Activated CD4-positive, alpha-beta T cell treated with anti-CD3 and anti-CD28 coated beads for 36 hours (primary cell): ENCODE measurements around the gene FAM217B. TPM values are rescaled to one million over a fixed set of nuclear protein-coding genes. Genes with fewer than 3 reads are reported as not detected.

Experiments used
- ATAC-seq: fragments of 200-7000 bp; cut with Tn5 transposase; one replicate; pipeline ENCODE4 v1.10.0; 2021; ENCODE audit warnings: mild to moderate bottlenecking, moderate library complexity
- CTCF ChIA-PET: fragments of 350-600 bp; sonication (Branson Sonifier 250); formaldehyde crosslinking; loops from one replicate; lab custom pipeline; 2021; ENCODE audit warnings: antibody characterized with exemption; lab: Charles Lee
- POLR2A ChIA-PET: fragments of 350-600 bp; sonication (Branson Sonifier 250); formaldehyde crosslinking; loops from one replicate; lab custom pipeline; 2021; ENCODE audit warnings: antibody characterized with exemption, inconsistent platforms; lab: Charles Lee
- DNase-seq: peaks from one replicate; pipeline ENCODE4 v3.0.0-alpha.2; 2020
- H3K27ac Mint-ChIP-seq: one replicate; pipeline ENCODE4 v1.8.0; 2021; ENCODE audit warnings: mixed read lengths
- H3K27me3 Mint-ChIP-seq: one replicate; pipeline ENCODE4 v1.8.0; 2021; ENCODE audit warnings: mixed read lengths
- H3K36me3 Mint-ChIP-seq: one replicate; pipeline ENCODE4 v1.8.0; 2021; ENCODE audit warnings: low read depth, mixed read lengths
- H3K4me1 Mint-ChIP-seq: one replicate; pipeline ENCODE4 v1.8.0; 2021; ENCODE audit warnings: mixed read lengths
- H3K4me3 Mint-ChIP-seq: one replicate; pipeline ENCODE4 v1.8.0; 2021; ENCODE audit warnings: mild to moderate bottlenecking, moderate library complexity, mixed read lengths
- H3K9me3 Mint-ChIP-seq: one replicate; pipeline ENCODE4 v1.8.0; 2021; ENCODE audit warnings: low read depth, mixed read lengths
- intact Hi-C, 2 experiments: fragments of 100-400 bp; cut with DNase I in 1 of 2; cut with micrococcal nuclease in 1 of 2; formaldehyde crosslinking; loops; one replicate each; pipeline versions ENCODE4 v1.14.2 to v1.15.1; 2022 to 2024; cut with DNase I, micrococcal nuclease
- total RNA-seq, 2 experiments: library from RNA; stranded (reverse); gene quantifications; one replicate each; pipeline ENCODE4 v1.2.3, GENCODE V29; 2021

FAM217B gene, protein sequence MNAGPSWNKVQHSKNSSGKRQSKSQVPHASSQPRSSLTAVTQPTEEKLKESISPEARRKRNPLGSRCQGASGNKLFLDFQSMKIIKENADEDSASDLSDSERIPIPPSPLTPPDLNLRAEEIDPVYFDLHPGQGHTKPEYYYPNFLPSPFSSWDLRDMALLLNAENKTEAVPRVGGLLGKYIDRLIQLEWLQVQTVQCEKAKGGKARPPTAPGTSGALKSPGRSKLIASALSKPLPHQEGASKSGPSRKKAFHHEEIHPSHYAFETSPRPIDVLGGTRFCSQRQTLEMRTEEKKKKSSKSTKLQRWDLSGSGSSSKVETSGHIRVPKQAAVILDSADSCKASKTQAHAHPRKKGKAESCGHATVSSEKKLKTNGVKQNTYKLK
- 10 to 100 TPM; 25.6 to 33.2 TPM for total RNA-seq

GRCh38 chr20:59940129-59940955 is at the start of gene FAM217B, which contains the start of gene PPP1R3D:
Gene FAM217B (plus strand): TSS chr20:59940389. CDS start chr20:59943944, 3,555 bp downstream.
Gene PPP1R3D (minus strand): TSS chr20:59940305. CDS start chr20:59939931, 374 bp downstream.
- peaks cover 36% of the 10 kb centered on the region for H3K4me1 Mint-ChIP-seq
- POLR2A ChIA-PET: interaction anchor here (1.0 kb wide), 1 partner anchor 80 kb away, joined by 6 read pairs; no protein-coding TSS in a partner anchor
- peaks cover 18% of the 10 kb centered on the region for H3K36me3 Mint-ChIP-seq
- CTCF ChIA-PET: interaction anchor here (0.5 to 1.7 kb wide), 14 partner anchors 8 to 1657 kb away, joined by 3 to 6 read pairs (median 3); no protein-coding TSS in a partner anchor
- no peaks in the 10 kb centered on the region for H3K9me3 Mint-ChIP-seq
- peak within 1 kb of the TSS; percentile 90 for H3K4me3 Mint-ChIP-seq
- intact Hi-C loops: loop anchor here (1.0 to 10.0 kb wide), 5 partner anchors 8 to 1048 kb away; no protein-coding TSS in a partner anchor
- H3K27ac Mint-ChIP-seq: peak within 1 kb of the TSS; percentile 95
- ATAC-seq (peak; percentile 95), DNase-seq (peak; percentile 95)
- H3K27me3 Mint-ChIP-seq: no peaks in the 10 kb centered on the region

DNA sequence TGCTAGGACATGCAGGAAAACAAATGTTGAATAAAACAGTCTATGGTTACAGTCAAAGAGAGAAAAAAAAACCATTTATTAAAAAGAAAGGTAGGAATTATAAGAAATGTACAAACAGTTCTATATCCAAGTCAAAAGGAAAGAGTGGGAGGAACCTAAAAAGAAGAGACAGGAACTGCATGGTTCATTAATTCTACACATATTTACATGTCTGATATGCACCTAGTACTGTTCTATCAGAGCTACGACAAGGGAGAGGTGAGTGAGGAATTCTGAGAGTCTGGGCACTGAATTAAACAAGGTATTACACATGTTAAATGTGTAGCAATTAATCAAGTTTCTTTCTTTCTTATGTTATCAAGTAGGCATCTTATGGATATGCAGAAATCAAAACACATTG is 48.6 kb upstream of the FAM217B start:
- Mint-ChIP-seq H3K27me3 (no peaks in the 10 kb centered on the region), H3K9me3 (no peaks in the 10 kb centered on the region), H3K4me3 (no peak overlapping the region), H3K36me3 (no peaks in the 10 kb centered on the region), H3K27ac (no peak overlapping the region), H3K4me1 (no peaks in the 10 kb centered on the region)
- intact Hi-C loops: no loop called here
- ChIA-PET POLR2A (no interaction called here), CTCF (interaction anchor here (1.1 kb wide), 1 partner anchor 14 kb away, joined by 3 read pairs; no protein-coding TSS in a partner anchor)
- no peak for ATAC-seq
- DNase-seq: no peak

DNA sequence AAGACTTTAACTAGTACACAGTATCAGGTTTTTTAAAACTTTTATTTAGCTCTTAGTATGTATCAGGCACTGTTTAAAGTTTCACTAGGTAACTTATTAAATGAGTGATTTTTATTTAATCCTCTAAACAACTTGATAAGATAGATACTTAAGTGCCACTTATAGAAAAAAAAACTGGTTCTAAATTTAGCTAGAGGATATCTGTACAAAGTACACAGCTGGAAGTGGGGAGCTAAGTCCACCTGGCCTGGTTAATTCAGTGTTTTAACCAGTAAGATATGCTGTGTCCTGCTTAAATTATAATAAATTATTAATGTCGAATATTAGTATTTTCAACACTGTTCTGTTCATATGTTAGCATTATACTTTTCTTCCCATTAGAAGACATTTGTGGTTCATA is 44.3 kb upstream of the FAM217B start:
- CTCF ChIA-PET: interaction anchor here (1.4 kb wide), 1 partner anchor 24 kb away, joined by 3 read pairs; no protein-coding TSS in a partner anchor
- no peak overlapping the region for H3K27ac Mint-ChIP-seq
- POLR2A ChIA-PET: no interaction called here

DNA sequence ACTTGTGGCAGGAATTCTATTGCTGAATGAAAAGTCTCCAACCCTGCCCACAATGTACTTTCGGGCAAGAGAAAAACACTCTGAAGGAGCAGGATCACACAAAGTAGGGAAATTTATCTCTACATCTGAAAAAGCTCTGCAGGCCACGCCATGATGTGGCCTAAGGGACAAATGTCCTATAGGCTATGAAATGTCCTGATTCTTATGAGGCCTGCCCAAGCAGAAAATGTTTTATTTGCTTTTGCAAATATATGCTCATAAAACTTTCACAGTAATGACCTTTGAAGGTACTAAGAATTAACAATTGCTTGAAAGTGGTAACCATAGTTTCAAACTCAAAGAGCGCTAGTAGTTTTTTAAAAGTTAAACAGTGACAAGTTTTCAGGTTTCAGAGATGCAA is 37.7 kb upstream of the FAM217B start:
- no peak for DNase-seq
- Mint-ChIP-seq H3K9me3 (no peaks in the 10 kb centered on the region), H3K36me3 (no peaks in the 10 kb centered on the region), H3K4me1 (no peaks in the 10 kb centered on the region), H3K27ac (no peak overlapping the region), H3K4me3 (no peak overlapping the region), H3K27me3 (peaks cover 3% of the 10 kb centered on the region)
- POLR2A ChIA-PET: no interaction called here
- intact Hi-C loops: no loop called here
- no peak for ATAC-seq
- CTCF ChIA-PET: interaction anchor here (1.2 kb wide), 1 partner anchor 407 kb away, joined by 3 read pairs; no protein-coding TSS in a partner anchor

More for the DNA sequence above, 44.3 kb upstream of the FAM217B start:
- DNase-seq: no peak
- ATAC-seq: no peak
- no peaks in the 10 kb centered on the region for H3K4me1 Mint-ChIP-seq
- intact Hi-C loops: no loop called here
- no peaks in the 10 kb centered on the region for H3K27me3 Mint-ChIP-seq
- H3K9me3 Mint-ChIP-seq: no peaks in the 10 kb centered on the region
- H3K4me3 Mint-ChIP-seq: no peak overlapping the region
- no peaks in the 10 kb centered on the region for H3K36me3 Mint-ChIP-seq

DNA sequence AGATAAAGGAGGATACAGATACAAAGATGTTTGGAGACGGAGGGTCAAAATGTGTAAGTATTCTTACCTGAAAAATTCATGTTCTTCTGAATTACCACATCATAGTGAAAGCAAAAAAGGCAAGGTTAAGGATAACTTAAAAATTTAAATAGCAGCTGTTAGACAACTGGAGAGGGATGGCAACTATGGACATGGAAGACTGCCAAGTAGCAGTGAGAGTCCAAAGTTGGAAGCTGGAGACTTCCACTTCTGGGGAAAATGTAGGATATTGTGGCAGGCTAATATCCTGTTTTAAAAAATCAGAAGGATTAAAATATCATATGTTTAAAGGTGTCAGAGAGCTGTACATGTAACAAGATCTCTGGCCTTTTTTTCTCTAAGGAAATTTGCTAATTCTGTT is 36.6 kb upstream of the FAM217B start:
- no peak overlapping the region for H3K27ac Mint-ChIP-seq

DNA sequence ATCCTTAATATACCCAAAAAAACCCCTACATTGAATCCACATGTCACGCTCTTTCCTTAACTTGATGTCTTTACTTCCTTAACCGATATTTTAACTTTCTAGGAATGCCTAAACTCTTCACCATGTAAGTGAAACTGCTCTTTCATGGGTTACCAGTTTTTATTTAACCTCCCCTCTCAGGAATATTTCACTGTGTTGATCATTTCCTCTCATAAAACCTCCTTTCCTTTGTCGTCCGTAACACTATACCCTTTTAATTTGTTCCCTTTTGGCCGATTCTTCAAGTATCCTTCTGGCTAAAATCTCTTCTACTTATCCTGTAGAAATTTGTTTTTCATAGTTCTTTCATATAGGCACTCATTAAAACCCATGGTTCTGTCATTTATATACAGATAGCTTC is 31.3 kb upstream of the FAM217B start:
- intact Hi-C loops: no loop called here
- H3K4me3 Mint-ChIP-seq: no peak overlapping the region
- no peak overlapping the region for H3K27ac Mint-ChIP-seq
- DNase-seq (no peak), ATAC-seq (no peak)
- peaks cover 1% of the 10 kb centered on the region for H3K4me1 Mint-ChIP-seq
- no peaks in the 10 kb centered on the region for H3K36me3 Mint-ChIP-seq
- ChIA-PET POLR2A (no interaction called here), CTCF (interaction anchor here (1.1 kb wide), 1 partner anchor 9 kb away, joined by 3 read pairs; no protein-coding TSS in a partner anchor)
- H3K27me3 Mint-ChIP-seq: peaks cover 3% of the 10 kb centered on the region
- no peaks in the 10 kb centered on the region for H3K9me3 Mint-ChIP-seq

More for the DNA sequence above, 36.6 kb upstream of the FAM217B start:
- H3K9me3 Mint-ChIP-seq: no peaks in the 10 kb centered on the region
- H3K36me3 Mint-ChIP-seq: no peaks in the 10 kb centered on the region
- CTCF ChIA-PET: no interaction called here
- H3K4me1 Mint-ChIP-seq: no peaks in the 10 kb centered on the region
- ATAC-seq (no peak), DNase-seq (no peak)
- POLR2A ChIA-PET: no interaction called here
- H3K27me3 Mint-ChIP-seq: peaks cover 3% of the 10 kb centered on the region
- intact Hi-C loops: no loop called here
- H3K4me3 Mint-ChIP-seq: no peak overlapping the region

DNA sequence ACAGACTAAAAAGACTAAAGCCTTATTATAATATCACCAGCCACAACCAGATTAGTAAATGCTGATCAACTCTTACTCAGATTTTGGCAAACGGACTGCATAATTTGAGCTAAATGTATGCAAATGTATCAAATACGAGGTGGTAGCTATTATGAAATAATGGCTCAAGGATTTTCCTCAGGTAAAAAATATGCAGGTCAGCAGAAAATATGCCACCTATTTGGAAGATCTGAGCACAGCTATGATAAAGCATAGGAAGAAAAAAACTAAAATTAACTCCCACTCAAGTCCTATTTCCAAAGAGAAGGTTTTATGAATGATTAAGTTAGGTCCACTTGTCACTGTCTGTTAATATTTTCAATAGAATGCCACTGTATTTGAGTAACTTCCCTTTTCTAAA is 29.1 kb upstream of the FAM217B start:
- Mint-ChIP-seq H3K9me3 (no peaks in the 10 kb centered on the region), H3K27me3 (peaks cover 3% of the 10 kb centered on the region), H3K36me3 (no peaks in the 10 kb centered on the region), H3K4me3 (no peak overlapping the region), H3K4me1 (peaks cover 1% of the 10 kb centered on the region), H3K27ac (no peak overlapping the region)
- intact Hi-C loops: no loop called here
- POLR2A ChIA-PET: no interaction called here
- DNase-seq (no peak), ATAC-seq (no peak)
- CTCF ChIA-PET: interaction anchor here (0.7 to 1.7 kb wide), 8 partner anchors 9 to 354 kb away, joined by 3 to 5 read pairs (median 3); partner anchors contain the start of genes FAM217B, PPP1R3D and SYCP2

DNA sequence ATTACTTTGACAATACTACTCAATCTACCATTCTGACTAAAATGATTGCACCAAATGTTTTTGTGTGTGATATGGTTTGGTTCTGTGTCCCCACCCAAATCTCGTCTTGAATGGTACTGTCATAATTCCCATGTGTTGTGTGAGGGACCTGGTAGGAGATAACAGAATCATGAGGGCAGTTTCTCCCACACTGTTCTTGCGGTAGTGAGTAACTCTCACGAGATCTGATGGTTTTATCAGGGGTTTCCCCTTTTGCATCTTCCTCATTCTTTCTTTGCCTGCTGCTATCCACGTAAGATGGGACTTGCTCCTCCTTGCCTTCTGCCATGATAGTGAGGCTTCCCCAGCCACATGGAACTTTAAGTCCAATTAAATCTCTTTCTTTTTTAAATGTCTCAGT is 27.6 kb upstream of the FAM217B start:
- DNase-seq: no peak
- H3K36me3 Mint-ChIP-seq: no peaks in the 10 kb centered on the region
- no peak for ATAC-seq
- no peaks in the 10 kb centered on the region for H3K9me3 Mint-ChIP-seq
- intact Hi-C loops: no loop called here
- H3K27ac Mint-ChIP-seq: no peak overlapping the region
- ChIA-PET CTCF (no interaction called here), POLR2A (no interaction called here)
- no peak overlapping the region for H3K4me3 Mint-ChIP-seq
- H3K4me1 Mint-ChIP-seq: peaks cover 1% of the 10 kb centered on the region
- no peaks in the 10 kb centered on the region for H3K27me3 Mint-ChIP-seq

GRCh38 chr20:59920944-59921343 is 19.2 kb upstream of the FAM217B start:
- intact Hi-C loops: no loop called here
- CTCF ChIA-PET: no interaction called here
- no peaks in the 10 kb centered on the region for H3K36me3 Mint-ChIP-seq
- no peak overlapping the region for H3K27ac Mint-ChIP-seq
- no peak for DNase-seq
- no peaks in the 10 kb centered on the region for H3K9me3 Mint-ChIP-seq
- peaks cover 2% of the 10 kb centered on the region for H3K27me3 Mint-ChIP-seq
- H3K4me3 Mint-ChIP-seq: no peak overlapping the region
- ATAC-seq: no peak
- POLR2A ChIA-PET: no interaction called here
- no peaks in the 10 kb centered on the region for H3K4me1 Mint-ChIP-seq

DNA sequence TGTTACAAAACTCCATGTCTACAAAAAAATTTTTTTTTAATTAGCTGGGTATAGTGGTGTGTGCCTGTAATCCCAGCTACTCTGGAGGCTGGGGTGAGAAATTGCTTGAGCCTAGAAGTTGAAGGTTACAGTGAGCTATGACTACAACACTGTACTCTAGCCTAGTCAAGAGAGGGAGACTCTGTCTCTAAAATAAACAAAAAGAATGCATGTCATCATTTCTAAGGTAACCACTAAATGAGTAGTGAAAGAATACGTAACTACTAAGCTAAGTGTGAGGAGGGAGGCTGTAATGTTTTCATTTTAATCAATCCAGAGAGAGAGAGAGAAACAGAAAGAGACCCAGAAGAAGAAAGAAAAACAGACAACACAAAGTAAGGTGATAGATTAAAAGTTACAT is 16.7 kb upstream of the FAM217B start:
- H3K9me3 Mint-ChIP-seq: no peaks in the 10 kb centered on the region
- ChIA-PET POLR2A (no interaction called here), CTCF (no interaction called here)
- DNase-seq (no peak), ATAC-seq (no peak)
- peaks cover 2% of the 10 kb centered on the region for H3K27me3 Mint-ChIP-seq
- H3K4me3 Mint-ChIP-seq: no peak overlapping the region
- no peaks in the 10 kb centered on the region for H3K4me1 Mint-ChIP-seq
- H3K36me3 Mint-ChIP-seq: no peaks in the 10 kb centered on the region
- no peak overlapping the region for H3K27ac Mint-ChIP-seq
- intact Hi-C loops: no loop called here

DNA sequence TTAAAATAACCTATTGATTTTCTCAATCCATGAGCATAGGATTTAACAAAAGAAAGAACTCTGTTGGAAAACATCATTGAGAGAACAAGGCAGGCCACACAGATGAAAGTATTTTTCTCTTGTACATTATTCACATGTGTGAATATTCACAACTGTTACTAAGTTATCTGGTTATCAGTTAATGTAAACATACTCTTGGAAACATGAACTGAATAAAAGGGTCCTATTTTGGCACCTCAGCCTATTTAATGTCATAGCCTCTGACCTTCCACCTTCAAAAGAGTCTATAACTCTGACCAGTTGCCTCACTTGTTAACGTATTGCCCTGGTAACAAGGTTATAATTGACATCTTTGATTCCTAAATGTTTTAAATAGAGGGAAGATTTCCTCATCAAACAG is 14.8 kb upstream of the FAM217B start:
- no peak for ATAC-seq
- intact Hi-C loops: no loop called here
- DNase-seq: no peak
- ChIA-PET POLR2A (no interaction called here), CTCF (interaction anchor here (1.1 kb wide), 1 partner anchor 11 kb away, joined by 3 read pairs; no protein-coding TSS in a partner anchor)
- no peaks in the 10 kb centered on the region for H3K9me3 Mint-ChIP-seq
- no peak overlapping the region for H3K27ac Mint-ChIP-seq
- H3K27me3 Mint-ChIP-seq: peaks cover 2% of the 10 kb centered on the region
- H3K4me3 Mint-ChIP-seq: no peak overlapping the region
- no peaks in the 10 kb centered on the region for H3K36me3 Mint-ChIP-seq
- no peaks in the 10 kb centered on the region for H3K4me1 Mint-ChIP-seq
